Activated CD4-positive, CD25-positive, alpha-beta regulatory T cell treated with anti-CD3 and anti-CD28 coated beads, Interleukin-2, amount 50 U/mL, for 72 hours (primary cell): ENCODE measurements around the gene ECSCR.
"Not testable (repeated sequence)": the region's sequence is repeated elsewhere in the genome, so short reads cannot be mapped to it uniquely, and the experiment has no call there.

Experiments
- DNase-seq: peaks from one replicate; pipeline ENCODE4 v3.0.0; 2021

The ECSCR gene

GRCh38 chr5:139410121-139410992 lies 52.2 kb downstream of the ECSCR start:
- DNase-seq = no peak

DNA sequence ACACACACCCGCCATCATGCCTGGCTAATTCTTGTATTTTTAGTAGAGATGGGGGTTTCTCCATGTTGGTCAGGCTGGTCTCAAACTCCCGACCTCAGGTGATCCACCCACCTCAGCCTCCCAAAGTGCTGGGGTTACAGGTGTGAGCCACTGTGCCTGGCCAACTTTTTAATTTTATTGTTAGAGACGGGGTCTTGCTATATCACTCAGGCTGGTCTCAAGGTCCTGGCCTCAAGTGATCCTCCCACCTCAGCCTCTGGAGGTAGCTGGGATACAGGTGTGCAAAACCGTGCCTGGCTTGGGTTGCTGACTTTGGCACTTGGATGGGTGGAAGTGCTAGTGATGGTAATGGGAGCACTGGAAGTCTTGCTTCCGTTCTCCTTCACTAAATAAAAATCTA lies 53.4 kb downstream of the ECSCR start:
- DNase-seq = not testable (repeated sequence)

GRCh38 chr5:139408191-139408590 lies 54.4 kb downstream of the ECSCR start:
- no peak for DNase-seq

- DNase-seq = no peak
Observed at GRCh38 chr5:139407517-139407916, 55.0 kb downstream of the ECSCR start.

DNA sequence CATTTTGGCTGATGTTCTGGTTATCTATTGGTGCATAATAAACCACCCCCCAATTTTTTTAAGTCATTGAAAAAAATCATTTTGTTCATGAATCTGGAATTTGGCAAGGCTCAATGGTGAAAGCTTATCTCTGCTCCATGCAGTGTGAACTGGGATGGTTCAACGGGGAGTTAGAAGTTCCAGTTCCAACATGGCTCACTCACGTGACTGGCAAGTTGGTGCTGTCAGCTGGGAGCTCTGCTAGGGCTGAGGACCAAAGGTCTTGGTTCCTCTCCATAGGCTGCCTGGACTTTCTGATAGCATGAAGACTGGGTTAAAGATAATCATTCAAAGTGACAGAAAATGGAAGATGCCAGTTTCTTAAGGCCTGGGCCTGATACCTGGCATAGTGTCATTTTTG lies 55.6 kb downstream of the ECSCR start:
- DNase-seq = no peak

- DNase-seq = no peak
Observed at GRCh38 chr5:139404484-139404840, 58.1 kb downstream of the ECSCR start.

DNA sequence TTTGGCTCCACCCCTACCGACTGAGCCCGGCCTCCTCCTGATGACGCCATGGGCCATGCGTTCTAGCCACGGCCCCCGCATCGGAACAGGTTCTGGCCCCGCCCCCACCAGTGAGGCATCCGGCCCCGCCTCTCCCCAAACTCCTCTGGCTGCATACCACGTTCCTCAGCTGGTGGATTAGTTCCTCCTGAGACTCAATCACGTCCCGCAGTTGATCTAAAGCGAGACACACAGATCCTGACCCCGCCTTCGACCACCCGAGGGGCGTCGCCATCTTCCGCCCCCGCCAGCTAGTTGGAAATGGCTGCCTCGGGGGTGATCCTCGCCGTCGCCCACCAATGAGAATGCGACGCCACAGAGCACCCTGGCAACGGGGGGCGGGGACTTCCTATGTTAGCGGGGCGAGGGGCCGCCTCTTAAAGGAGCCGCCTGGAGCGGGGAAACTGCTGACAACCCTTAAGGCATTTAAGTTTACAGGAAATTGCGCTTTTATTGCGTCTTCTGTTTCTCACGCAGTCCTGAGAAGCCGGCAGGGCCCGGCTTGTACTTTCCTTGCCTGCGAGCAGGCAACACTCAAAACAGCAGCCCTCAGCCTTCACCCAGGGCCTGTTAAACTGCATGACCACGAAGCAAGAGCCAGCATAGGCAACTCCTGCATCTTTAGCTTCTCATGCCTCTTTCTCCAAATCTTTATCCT lies 58.6 kb downstream of the ECSCR start, which contains the start of gene SPATA24:
Gene SPATA24 (minus strand): TSS at position 303 of the 697 bp plus-strand sequence. CDS start 29 bp downstream, at position 274.
- DNase-seq = peak; percentile 96

DNA sequence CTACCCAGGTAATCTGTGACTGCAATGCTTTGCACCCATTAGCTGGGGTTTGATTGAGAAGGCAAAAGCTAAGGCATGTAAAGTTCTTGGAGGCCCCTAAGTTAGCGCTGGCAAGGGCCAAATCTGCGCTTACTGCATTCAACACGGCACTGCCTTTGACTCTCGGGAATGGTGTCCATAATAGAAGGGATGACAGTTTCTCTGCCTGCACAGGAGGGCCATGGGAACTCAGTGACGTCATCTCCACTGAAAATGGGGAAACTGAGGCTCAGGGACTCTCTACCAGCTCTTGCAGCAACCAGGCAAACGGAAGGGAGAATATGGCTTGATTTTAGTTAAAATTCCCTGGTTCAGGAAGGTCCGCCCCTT lies 59.1 kb downstream of the ECSCR start:
- DNase-seq = no peak

GRCh38 chr5:139402561-139403158 lies 59.9 kb downstream of the ECSCR start:
- DNase-seq = no peak

- no peak for DNase-seq
Observed at GRCh38 chr5:139401546-139401945, 61.0 kb downstream of the ECSCR start.

DNA sequence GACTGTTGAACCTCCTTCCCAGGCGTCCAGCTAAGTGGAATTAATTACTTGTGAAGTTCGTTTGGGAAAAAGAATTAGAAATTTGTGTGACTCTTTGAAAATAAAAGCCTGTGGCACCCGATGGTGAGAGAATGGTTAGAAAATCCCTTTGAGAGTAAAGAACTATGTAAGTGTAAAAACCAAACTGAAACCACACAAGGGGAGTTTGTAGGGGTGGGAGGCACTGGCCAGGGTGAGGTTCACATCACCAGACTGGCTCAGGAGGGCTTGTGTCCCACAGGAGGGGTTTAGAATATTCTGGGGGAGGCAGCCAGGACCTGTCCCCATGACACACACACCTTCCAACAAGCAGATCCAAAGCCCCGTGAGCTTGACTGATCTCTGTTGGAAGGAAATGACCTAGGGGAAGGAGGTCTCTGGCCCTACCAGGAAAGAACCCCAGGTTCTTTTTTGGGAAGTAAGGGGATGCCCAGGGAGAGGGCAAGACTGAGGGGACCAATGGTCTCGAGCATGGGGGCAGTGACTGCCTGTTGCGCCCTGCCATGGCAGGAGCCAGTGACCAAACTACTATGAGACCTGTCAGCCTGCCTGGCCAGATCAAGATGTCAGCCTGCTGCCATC lies 62.9 kb downstream of the ECSCR start:
- DNase-seq = no peak
